Endothelial cell (in vitro differentiated cells): Measurements from ENCODE around the gene GALNT17. TPM values are rescaled to one million over a fixed set of nuclear protein-coding genes. Genes with fewer than 3 reads are reported as not detected.
"Not testable (repeated sequence)": the region's sequence is repeated elsewhere in the genome, so short reads cannot be mapped to it uniquely, and the experiment has no call there.

Experiments used
- DNase-seq: peaks from one replicate; pipeline ENCODE4 v3.0.0; 2021; ENCODE audit warnings: low spot score
- H3K27ac Mint-ChIP-seq: one replicate; pipeline ENCODE4 v1.8.0; 2021; ENCODE audit warnings: mixed read lengths, inconsistent platforms; ENCODE audit not compliant: unreplicated experiment
- H3K27me3 Mint-ChIP-seq: one replicate; pipeline ENCODE4 v1.8.0; 2021; ENCODE audit warnings: mild to moderate bottlenecking, moderate library complexity, mixed read lengths, inconsistent platforms; ENCODE audit not compliant: unreplicated experiment
- H3K36me3 Mint-ChIP-seq: one replicate; pipeline ENCODE4 v1.8.0; 2021; ENCODE audit warnings: mild to moderate bottlenecking, low read depth, mixed read lengths, inconsistent platforms; ENCODE audit not compliant: unreplicated experiment
- H3K4me1 Mint-ChIP-seq: one replicate; pipeline ENCODE4 v1.8.0; 2021; ENCODE audit warnings: mild to moderate bottlenecking, mixed read lengths, inconsistent platforms; ENCODE audit not compliant: unreplicated experiment
- H3K4me3 Mint-ChIP-seq: one replicate; pipeline ENCODE4 v1.8.0; 2021; ENCODE audit warnings: mild to moderate bottlenecking, mixed read lengths, inconsistent platforms; ENCODE audit not compliant: unreplicated experiment
- H3K9me3 Mint-ChIP-seq: one replicate; pipeline ENCODE4 v1.8.0; 2021; ENCODE audit warnings: mixed read lengths, inconsistent platforms; ENCODE audit not compliant: unreplicated experiment
- CTCF ChIP-seq: fragments of 200-600 bp; sonication (generic); IDR thresholded peaks from one replicate; pipeline ENCODE4 v1.5.0; 2021; ENCODE audit warnings: antibody characterized with exemption; ENCODE audit not compliant: unreplicated experiment
- total RNA-seq: library from RNA; stranded (reverse); fragmentation: NEBNext Ultra II Directional; extraction: Animal tissue kit (Norgen Biotek cat#: 25700); gene quantifications from one replicate; pipeline ENCODE4 v1.2.1, GENCODE V29; 2021; ENCODE audit not compliant: unreplicated experiment

Gene GALNT17
- total RNA-seq, 1 donor from 2014 or later = 0.38 TPM

GRCh38 chr7:71630516-71630915 lies 498.6 kb downstream of the GALNT17 start:
- Mint-ChIP-seq H3K27me3 (peaks cover 2% of the 10 kb centered on the region), H3K4me1 (peaks cover 9% of the 10 kb centered on the region), H3K4me3 (no peak overlapping the region), H3K9me3 (peaks cover 18% of the 10 kb centered on the region), H3K27ac (no peak overlapping the region), H3K36me3 (no peaks in the 10 kb centered on the region)
- DNase-seq = no peak
- TF ChIP-seq CTCF = no peak

GRCh38 chr7:71633551-71634008 lies 501.6 kb downstream of the GALNT17 start:
- H3K36me3 Mint-ChIP-seq = peaks cover 3% of the 10 kb centered on the region
- no peak for TF ChIP-seq CTCF
- peaks cover 9% of the 10 kb centered on the region for H3K4me1 Mint-ChIP-seq
- peaks cover 31% of the 10 kb centered on the region for H3K9me3 Mint-ChIP-seq
- no peak overlapping the region for H3K27ac Mint-ChIP-seq
- DNase-seq = no peak
- no peak overlapping the region for H3K4me3 Mint-ChIP-seq
- peaks cover 4% of the 10 kb centered on the region for H3K27me3 Mint-ChIP-seq

- H3K27me3 Mint-ChIP-seq, H3K4me1 Mint-ChIP-seq, H3K4me3 Mint-ChIP-seq, DNase-seq, H3K27ac Mint-ChIP-seq, H3K36me3 Mint-ChIP-seq: not testable (repeated sequence)
- H3K9me3 Mint-ChIP-seq = peaks cover 29% of the 10 kb centered on the region
These were observed 503.9 kb downstream of the GALNT17 start for GRCh38 chr7:71635849-71636248.

GRCh38 chr7:71636329-71636728 lies 504.4 kb downstream of the GALNT17 start:
- no peak for TF ChIP-seq CTCF
- no peak for DNase-seq
- peaks cover 26% of the 10 kb centered on the region for H3K9me3 Mint-ChIP-seq
- peaks cover 3% of the 10 kb centered on the region for H3K36me3 Mint-ChIP-seq
- H3K27me3 Mint-ChIP-seq = peaks cover 4% of the 10 kb centered on the region
- H3K4me3 Mint-ChIP-seq = no peak overlapping the region
- H3K4me1 Mint-ChIP-seq = peaks cover 9% of the 10 kb centered on the region
- no peak overlapping the region for H3K27ac Mint-ChIP-seq

- H3K36me3 Mint-ChIP-seq = peaks cover 3% of the 10 kb centered on the region
- peaks cover 17% of the 10 kb centered on the region for H3K9me3 Mint-ChIP-seq
- peaks cover 9% of the 10 kb centered on the region for H3K4me1 Mint-ChIP-seq
- no peak overlapping the region for H3K27ac Mint-ChIP-seq
- TF ChIP-seq CTCF = no peak
- DNase-seq = no peak
- H3K4me3 Mint-ChIP-seq = no peak overlapping the region
- peaks cover 4% of the 10 kb centered on the region for H3K27me3 Mint-ChIP-seq
These were observed 505.6 kb downstream of the GALNT17 start for GRCh38 chr7:71637578-71637977.
